Large intestine (tissue), 12 donors: ENCODE data around the gene TOP2A. TPM values are rescaled to one million over a fixed set of nuclear protein-coding genes. Genes with fewer than 3 reads are reported as not detected.

Experiments
- DNase-seq, 2 donors: peaks; one replicate each; pipeline versions ENCODE4 v3.0.0 to v3.0.0-alpha.2; 2013
- H3K27ac ChIP-seq: one replicate; pipeline ENCODE4 v1.5.1; 2013; ENCODE audit warnings: low read length
- H3K27me3 ChIP-seq: 2 replicates; pipeline ENCODE4 v1.6.1; 2013; ENCODE audit warnings: low read length; ENCODE audit not compliant: control insufficient read depth, insufficient read depth
- H3K36me3 ChIP-seq: 2 replicates; pipeline ENCODE4 v1.6.1; 2013; ENCODE audit warnings: low read length; ENCODE audit not compliant: control insufficient read depth, insufficient read depth
- H3K4me1 ChIP-seq: one replicate; pipeline ENCODE4 v1.6.1; 2013; ENCODE audit warnings: low read length; ENCODE audit not compliant: control insufficient read depth, insufficient read depth
- H3K4me3 ChIP-seq: one replicate; pipeline ENCODE4 v1.5.1; 2013; ENCODE audit warnings: low read length
- H3K9me3 ChIP-seq: one replicate; pipeline ENCODE4 v1.6.1; 2013; ENCODE audit warnings: mild to moderate bottlenecking, low read depth, low read length, moderate library complexity; ENCODE audit not compliant: control insufficient read depth
- WGBS: methylation state at CpG from one replicate; pipeline ENCODE4 v1.1.5; 2013; ENCODE audit warnings: low lambda C conversion rate; ENCODE audit not compliant: insufficient coverage; 5-methylcytosine and 5-hydroxymethylcytosine counted together
- long read RNA-seq, 11 donors: transcript quantifications; one replicate each; lab custom pipeline, GENCODE V29; 2026
- polyA plus RNA-seq: library from polyadenylated mRNA; unstranded; fragments of 120-200 nt; gene quantifications from one replicate; pipeline ENCODE4 v1.2.1, GENCODE V29; 2013

The TOP2A gene, protein sequence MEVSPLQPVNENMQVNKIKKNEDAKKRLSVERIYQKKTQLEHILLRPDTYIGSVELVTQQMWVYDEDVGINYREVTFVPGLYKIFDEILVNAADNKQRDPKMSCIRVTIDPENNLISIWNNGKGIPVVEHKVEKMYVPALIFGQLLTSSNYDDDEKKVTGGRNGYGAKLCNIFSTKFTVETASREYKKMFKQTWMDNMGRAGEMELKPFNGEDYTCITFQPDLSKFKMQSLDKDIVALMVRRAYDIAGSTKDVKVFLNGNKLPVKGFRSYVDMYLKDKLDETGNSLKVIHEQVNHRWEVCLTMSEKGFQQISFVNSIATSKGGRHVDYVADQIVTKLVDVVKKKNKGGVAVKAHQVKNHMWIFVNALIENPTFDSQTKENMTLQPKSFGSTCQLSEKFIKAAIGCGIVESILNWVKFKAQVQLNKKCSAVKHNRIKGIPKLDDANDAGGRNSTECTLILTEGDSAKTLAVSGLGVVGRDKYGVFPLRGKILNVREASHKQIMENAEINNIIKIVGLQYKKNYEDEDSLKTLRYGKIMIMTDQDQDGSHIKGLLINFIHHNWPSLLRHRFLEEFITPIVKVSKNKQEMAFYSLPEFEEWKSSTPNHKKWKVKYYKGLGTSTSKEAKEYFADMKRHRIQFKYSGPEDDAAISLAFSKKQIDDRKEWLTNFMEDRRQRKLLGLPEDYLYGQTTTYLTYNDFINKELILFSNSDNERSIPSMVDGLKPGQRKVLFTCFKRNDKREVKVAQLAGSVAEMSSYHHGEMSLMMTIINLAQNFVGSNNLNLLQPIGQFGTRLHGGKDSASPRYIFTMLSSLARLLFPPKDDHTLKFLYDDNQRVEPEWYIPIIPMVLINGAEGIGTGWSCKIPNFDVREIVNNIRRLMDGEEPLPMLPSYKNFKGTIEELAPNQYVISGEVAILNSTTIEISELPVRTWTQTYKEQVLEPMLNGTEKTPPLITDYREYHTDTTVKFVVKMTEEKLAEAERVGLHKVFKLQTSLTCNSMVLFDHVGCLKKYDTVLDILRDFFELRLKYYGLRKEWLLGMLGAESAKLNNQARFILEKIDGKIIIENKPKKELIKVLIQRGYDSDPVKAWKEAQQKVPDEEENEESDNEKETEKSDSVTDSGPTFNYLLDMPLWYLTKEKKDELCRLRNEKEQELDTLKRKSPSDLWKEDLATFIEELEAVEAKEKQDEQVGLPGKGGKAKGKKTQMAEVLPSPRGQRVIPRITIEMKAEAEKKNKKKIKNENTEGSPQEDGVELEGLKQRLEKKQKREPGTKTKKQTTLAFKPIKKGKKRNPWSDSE (N-terminal part only)
- 68.4 TPM for polyA plus RNA-seq
- long read RNA-seq, donor 1, partial matches to known transcripts: 7 of 7 reads
- long read RNA-seq, donor 1, other reads (novel, unspliced or antisense): 0 of 7 reads
- long read RNA-seq, donor 2, partial matches to known transcripts: 42 of 42 reads
- long read RNA-seq, donor 2, other reads (novel, unspliced or antisense): 0 of 42 reads
- long read RNA-seq, donor 3: 0 reads
- long read RNA-seq, donor 4: 0 reads
- long read RNA-seq, donor 5, partial matches to known transcripts: 16 of 17 reads
- long read RNA-seq, donor 5, other reads (novel, unspliced or antisense): 0 of 17 reads
- long read RNA-seq, donor 6, partial matches to known transcripts: 5 of 6 reads
- long read RNA-seq, donor 6, other reads (novel, unspliced or antisense): 0 of 6 reads
- long read RNA-seq, donor 7, partial matches to known transcripts: 15 of 16 reads
- long read RNA-seq, donor 7, other reads (novel, unspliced or antisense): 0 of 16 reads
- long read RNA-seq, donor 8, partial matches to known transcripts: 329 of 425 reads
- long read RNA-seq, donor 8, other reads (novel, unspliced or antisense): 94 of 425 reads
- long read RNA-seq, donor 9, partial matches to known transcripts: 17 of 18 reads
- long read RNA-seq, donor 9, other reads (novel, unspliced or antisense): 0 of 18 reads
- long read RNA-seq, donor 10, partial matches to known transcripts: 12 of 14 reads
- long read RNA-seq, donor 10, other reads (novel, unspliced or antisense): 0 of 14 reads
- long read RNA-seq, donor 11, partial matches to known transcripts: 17 of 18 reads
- long read RNA-seq, donor 11, other reads (novel, unspliced or antisense): 0 of 18 reads

DNA sequence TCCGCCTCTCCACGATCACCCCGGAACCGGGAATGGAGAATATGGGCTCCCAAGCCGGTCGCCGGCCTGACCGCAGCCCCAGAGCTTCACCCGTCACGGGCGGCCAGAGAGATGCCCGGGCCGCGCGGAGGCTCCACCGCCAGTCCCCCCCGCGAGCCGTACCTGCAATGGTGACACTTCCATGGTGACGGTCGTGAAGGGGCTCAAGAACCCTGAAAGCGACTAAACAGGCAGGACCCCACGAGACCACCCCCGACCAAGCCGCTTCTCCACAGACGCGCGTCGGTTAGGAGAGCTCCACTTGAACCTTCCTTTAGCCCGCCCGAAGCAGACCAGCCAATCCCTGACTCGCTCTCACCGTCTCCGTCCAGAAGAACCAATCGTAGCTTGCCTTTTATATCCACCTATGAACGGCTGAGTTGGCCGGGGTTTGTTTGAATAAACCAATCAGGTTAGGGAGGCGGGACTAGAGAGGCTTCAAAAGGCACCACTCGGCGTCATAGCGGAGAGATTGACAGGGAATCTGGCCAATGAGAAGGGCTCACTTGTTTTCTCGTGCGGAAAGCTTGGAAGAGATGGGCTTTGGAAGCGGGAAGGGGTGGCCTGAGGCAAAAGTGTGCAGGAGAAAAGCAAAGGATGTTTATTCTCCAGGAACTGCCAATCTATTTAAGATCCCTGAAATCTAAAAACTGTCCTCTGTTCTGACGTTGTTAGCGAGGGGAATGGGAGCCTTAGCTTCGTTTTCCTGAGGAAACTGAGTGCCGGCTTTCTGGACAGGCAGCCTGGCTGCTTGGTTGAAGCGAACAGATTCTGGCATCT lies at the start of gene TOP2A:
Gene TOP2A, minus strand, starts transcription at position 288 of the 819 bp plus-strand sequence. Its CDS starts 105 bp downstream, at position 183.
- Histone ChIP-seq H3K4me3 (peak within 1 kb of the TSS; percentile 65), H3K36me3 (no peaks in the 10 kb centered on the region), H3K27me3 (no peaks in the 10 kb centered on the region), H3K4me1 (peaks cover 4% of the 10 kb centered on the region), H3K9me3 (no peaks in the 10 kb centered on the region), H3K27ac (peak within 1 kb of the TSS; percentile 55)
- DNase-seq: peak; percentile 98 to 100
- 0% methylated on average over 1 of the region's 49 CpGs for WGBS

DNA sequence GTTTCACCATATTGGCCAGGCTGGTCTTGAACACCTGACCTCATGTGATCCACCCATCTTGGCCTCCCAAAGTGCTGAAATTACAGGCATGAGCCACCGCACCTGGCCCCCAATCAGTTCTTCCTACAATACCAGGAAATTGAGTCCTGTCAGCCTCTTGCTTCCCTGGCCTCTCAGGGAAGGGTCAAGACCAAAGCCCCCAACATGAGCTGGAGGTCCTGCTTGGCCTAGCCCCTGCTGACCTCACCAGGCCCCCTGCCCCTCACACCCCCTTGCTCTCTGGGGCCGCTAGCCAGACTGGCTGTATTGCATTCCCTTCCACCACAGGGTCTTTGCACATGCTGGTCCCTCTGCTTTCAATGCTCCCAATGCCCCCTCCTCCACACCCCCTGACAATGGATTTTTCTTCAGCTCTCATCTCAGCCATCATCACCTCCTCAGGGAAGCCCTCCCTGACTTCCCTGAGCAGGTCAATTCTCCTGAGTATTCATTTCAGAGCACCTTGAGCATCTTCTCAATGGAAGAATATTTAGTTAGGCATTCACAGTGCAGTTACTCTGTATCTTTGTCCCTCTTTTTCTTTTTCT lies 49.7 kb upstream of the TOP2A start:
- no peaks in the 10 kb centered on the region for H3K9me3 ChIP-seq
- peaks cover 7% of the 10 kb centered on the region for H3K4me1 ChIP-seq
- H3K27me3 ChIP-seq: no peaks in the 10 kb centered on the region
- no peaks in the 10 kb centered on the region for H3K36me3 ChIP-seq
- H3K27ac ChIP-seq: no peak overlapping the region
- no CpG with 5 or more reads among the region's 2 CpGs for WGBS
- no peak for DNase-seq
- H3K4me3 ChIP-seq: no peak overlapping the region

GRCh38 chr17:40466298-40466971 lies 48.7 kb upstream of the TOP2A start:
- H3K4me1 ChIP-seq: peaks cover 10% of the 10 kb centered on the region
- WGBS: 100% methylated on average over 1 of the region's 11 CpGs
- no peaks in the 10 kb centered on the region for H3K27me3 ChIP-seq
- DNase-seq: no peak
- no peak overlapping the region for H3K27ac ChIP-seq
- H3K9me3 ChIP-seq: no peaks in the 10 kb centered on the region
- no peak overlapping the region for H3K4me3 ChIP-seq
- no peaks in the 10 kb centered on the region for H3K36me3 ChIP-seq

DNA sequence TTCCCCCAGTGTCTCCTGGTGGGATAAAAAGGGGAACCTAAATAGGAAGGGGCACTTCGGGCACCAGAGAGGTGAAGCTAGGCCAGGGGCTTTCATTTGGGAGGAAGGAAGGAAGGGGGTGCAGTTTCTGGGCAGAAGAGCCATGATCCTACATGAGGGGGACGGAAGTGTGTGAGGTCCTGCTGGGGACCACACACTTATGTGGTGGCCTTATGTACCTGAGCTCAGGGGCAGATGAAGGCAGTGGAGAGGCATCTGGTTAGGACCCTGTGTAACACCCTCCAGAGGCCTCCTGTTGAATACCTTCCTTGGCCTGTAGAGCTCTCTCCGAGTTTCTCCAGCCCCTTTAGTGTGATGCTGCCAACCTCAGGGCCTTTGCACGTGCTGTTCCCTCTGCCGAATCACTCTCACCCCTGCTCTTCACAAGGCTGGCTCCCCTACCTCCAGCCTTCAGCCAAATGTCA lies 46.7 kb upstream of the TOP2A start:
- DNase-seq: no peak
- Histone ChIP-seq H3K27me3 (no peaks in the 10 kb centered on the region), H3K36me3 (no peaks in the 10 kb centered on the region), H3K4me1 (peaks cover 16% of the 10 kb centered on the region), H3K4me3 (no peak overlapping the region), H3K9me3 (no peaks in the 10 kb centered on the region), H3K27ac (no peak overlapping the region)
- WGBS: no CpG with 5 or more reads among the region's 5 CpGs

DNA sequence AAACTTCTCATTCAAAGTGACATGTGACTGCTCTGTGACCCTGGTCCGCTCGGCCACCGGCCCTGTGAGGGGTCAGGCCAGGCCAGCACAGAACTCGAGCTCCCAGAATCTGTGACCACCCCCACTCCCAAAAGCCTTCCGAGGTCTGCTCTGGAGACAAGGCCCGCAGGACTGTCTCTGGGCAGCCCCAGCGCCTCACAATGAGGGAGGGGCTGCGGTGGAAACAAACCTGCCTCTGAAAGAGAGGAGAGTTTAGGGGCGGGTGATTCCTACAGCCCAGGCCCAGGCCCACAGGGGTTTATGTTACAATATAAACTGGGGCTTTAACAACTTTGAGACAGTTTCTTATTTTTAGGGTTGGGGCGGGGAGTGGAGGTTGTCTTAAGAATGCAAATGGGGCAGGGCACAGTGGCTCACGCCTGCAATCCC lies 45.4 kb upstream of the TOP2A start:
- no peaks in the 10 kb centered on the region for H3K27me3 ChIP-seq
- DNase-seq: no peak
- no peak overlapping the region for H3K4me3 ChIP-seq
- H3K36me3 ChIP-seq: no peaks in the 10 kb centered on the region
- no peak overlapping the region for H3K27ac ChIP-seq
- WGBS: no CpG with 5 or more reads among the region's 11 CpGs
- peaks cover 18% of the 10 kb centered on the region for H3K4me1 ChIP-seq
- H3K9me3 ChIP-seq: no peaks in the 10 kb centered on the region

- H3K27ac ChIP-seq: no peak overlapping the region
- no CpG with 5 or more reads among the region's 9 CpGs for WGBS
- peaks cover 24% of the 10 kb centered on the region for H3K4me1 ChIP-seq
Measured at GRCh38 chr17:40462343-40463121, 44.8 kb upstream of the TOP2A start.

GRCh38 chr17:40461732-40462342 lies 44.1 kb upstream of the TOP2A start:
- no peaks in the 10 kb centered on the region for H3K9me3 ChIP-seq
- DNase-seq: no peak
- H3K27me3 ChIP-seq: no peaks in the 10 kb centered on the region
- H3K4me3 ChIP-seq: no peak overlapping the region
- H3K4me1 ChIP-seq: peaks cover 26% of the 10 kb centered on the region
- H3K27ac ChIP-seq: no peak overlapping the region
- no CpG with 5 or more reads among the region's 12 CpGs for WGBS
- peaks cover 2% of the 10 kb centered on the region for H3K36me3 ChIP-seq

More at GRCh38 chr17:40462343-40463121, 44.8 kb upstream of the TOP2A start:
- no peak for DNase-seq
- Histone ChIP-seq H3K36me3 (no peaks in the 10 kb centered on the region), H3K9me3 (no peaks in the 10 kb centered on the region), H3K27me3 (no peaks in the 10 kb centered on the region), H3K4me3 (no peak overlapping the region)
